Activated T-cell treated with anti-CD3 and anti-CD28 coated beads for 1 hour (primary cell): Measurements from ENCODE around the gene KRTAP10-11.
"Not testable (repeated sequence)": the region's sequence is repeated elsewhere in the genome, so short reads cannot be mapped to it uniquely, and the experiment has no call there.

Experiments used
- DNase-seq: peaks from one replicate; pipeline ENCODE4 v3.0.0-alpha.2; 2020; ENCODE audit warnings: low read depth

The KRTAP10-11 gene, protein sequence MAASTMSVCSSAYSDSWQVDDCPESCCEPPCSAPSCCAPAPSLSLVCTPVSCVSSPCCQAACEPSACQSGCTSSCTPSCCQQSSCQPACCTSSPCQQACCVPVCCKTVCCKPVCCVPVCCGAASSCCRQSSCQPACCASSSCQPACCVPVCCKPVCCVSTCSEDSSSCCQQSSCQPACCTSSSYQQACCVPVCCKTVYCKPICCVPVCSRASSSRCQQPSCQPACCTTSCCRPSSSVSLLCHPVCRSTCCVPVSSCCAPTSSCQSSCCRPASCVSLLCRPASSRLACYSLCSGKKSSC

DNA sequence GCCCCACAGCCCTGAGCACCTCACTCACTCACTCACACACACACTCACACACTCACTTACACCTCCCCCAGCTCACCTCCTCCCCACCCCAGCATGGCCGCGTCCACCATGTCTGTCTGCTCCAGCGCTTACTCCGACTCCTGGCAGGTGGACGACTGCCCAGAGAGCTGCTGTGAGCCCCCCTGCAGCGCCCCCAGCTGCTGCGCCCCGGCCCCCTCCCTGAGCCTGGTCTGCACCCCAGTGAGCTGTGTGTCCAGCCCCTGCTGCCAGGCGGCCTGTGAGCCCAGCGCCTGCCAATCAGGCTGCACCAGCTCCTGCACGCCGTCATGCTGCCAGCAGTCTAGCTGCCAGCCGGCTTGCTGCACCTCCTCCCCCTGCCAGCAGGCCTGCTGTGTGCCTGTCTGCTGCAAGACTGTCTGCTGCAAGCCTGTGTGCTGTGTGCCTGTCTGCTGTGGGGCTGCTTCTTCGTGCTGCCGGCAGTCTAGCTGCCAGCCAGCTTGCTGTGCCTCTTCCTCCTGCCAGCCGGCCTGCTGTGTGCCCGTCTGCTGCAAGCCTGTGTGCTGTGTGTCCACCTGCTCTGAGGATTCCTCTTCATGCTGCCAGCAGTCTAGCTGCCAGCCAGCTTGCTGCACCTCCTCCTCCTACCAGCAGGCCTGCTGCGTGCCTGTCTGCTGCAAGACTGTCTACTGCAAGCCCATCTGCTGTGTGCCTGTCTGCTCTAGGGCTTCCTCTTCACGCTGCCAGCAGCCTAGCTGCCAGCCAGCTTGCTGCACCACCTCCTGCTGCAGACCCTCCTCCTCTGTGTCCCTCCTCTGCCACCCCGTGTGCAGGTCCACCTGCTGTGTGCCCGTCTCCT is at the start of gene KRTAP10-11:
KRTAP10-11 (plus strand) TSS at position 49 of the 856 bp plus-strand sequence; CDS start at position 94, 45 bp downstream.
- DNase-seq, result not testable (repeated sequence)

DNA sequence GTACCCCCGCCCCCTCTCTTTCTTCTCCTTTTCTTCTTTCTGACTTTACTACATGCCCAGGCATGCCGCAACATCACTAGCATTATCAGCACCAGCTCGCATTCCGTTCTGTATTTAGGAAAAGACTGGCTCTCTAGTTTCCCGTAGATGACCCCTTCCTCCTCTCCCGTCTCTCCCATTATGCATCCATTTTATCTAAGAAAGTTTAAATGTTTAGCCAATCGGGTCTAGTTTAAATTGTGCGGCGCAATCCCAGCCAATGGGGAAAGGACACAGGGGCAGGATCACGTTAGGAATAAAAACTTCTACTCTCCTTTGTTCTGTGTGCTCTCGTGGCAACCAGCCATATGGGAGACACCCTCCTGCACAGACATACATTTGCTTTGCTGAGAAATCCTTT is 48.2 kb upstream of the KRTAP10-11 start:
- no peak for DNase-seq

DNA sequence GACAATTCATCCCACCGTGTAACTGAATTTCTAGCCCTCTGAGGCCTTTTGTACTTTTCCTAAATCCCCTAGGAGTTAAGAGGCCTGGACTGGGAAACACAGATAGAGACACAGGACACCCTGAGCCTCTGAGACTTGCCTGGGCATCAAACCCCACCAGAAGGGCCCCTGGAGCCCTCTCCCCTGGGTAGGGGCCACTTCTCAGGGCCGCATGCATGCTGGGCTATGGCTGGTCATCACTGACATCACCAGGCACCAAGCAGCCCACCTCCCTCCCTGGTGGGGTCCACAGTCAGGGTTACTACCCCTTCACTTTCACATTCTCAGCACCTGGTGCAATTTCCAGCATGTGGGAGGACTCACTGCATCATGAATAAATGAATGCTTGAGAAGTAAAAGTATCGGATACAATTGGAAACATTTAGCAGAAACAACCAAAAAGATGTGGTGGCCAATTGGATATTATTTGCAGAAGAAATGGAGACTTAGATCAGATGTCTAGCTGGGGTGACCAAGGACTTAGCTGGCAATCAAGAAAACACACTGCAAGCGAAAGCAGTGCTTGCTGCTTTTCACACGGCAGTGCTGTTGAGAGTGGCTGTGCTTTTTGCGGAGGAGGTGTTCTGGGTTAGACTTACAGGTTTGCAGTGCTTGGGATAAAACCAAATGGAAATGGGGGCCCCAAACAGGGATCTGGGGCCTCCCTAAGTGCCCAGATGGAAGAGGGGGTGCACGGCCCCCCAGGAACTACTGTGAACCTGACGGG is 46.8 kb upstream of the KRTAP10-11 start:
- DNase-seq, result no peak

DNA sequence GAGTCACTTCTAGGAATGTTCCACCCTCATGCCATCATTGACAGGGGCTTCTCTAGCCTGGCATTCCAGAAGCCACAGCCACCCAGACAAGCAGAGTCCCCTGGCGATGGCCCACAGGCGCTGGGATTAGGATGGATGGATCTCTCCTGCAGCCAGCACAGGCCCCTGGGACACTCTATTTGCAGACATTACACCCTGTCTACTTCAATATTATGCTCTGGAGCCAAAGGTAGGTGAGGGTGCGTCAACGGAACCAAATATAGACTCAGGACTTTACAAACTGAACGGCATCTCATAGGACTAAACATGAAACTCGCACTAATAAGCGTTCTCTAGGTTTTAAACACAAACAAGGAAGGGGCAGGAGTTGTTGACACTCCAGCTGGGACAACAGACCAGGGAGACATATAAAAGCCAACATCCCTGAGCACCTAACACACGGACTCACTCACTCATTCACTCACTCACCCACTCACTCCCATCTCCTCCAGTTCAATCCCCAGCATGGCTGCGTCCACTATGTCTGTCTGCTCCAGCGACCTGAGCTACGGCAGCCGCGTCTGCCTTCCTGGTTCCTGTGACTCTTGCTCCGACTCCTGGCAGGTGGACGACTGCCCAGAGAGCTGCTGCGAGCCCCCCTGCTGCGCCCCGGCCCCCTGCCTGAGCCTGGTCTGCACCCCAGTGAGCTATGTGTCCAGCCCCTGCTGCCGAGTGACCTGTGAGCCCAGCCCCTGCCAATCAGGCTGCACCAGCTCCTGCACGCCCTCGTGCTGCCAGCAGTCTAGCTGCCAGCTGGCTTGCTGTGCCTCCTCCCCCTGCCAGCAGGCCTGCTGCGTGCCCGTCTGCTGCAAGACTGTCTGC is 45.9 kb upstream of the KRTAP10-11 start, which contains the start of gene KRTAP10-7:
KRTAP10-7 (plus strand) TSS at position 480 of the 861 bp plus-strand sequence; CDS start at position 505, 25 bp downstream.
- DNase-seq, result not testable (repeated sequence)

DNA sequence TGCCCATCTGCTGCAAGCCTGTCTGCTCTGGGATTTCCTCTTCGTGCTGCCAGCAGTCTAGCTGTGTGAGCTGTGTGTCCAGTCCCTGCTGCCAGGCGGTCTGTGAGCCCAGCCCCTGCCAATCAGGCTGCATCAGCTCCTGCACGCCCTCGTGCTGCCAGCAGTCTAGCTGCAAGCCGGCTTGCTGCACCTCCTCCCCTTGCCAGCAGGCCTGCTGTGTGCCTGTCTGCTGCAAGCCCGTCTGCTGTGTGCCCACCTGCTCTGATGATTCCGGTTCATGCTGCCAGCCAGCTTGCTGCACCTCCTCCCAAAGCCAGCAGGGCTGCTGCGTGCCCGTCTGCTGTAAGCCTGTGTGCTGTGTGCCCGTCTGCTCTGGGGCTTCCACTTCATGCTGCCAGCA is 45.1 kb upstream of the KRTAP10-11 start:
- DNase-seq, result not testable (repeated sequence)

DNA sequence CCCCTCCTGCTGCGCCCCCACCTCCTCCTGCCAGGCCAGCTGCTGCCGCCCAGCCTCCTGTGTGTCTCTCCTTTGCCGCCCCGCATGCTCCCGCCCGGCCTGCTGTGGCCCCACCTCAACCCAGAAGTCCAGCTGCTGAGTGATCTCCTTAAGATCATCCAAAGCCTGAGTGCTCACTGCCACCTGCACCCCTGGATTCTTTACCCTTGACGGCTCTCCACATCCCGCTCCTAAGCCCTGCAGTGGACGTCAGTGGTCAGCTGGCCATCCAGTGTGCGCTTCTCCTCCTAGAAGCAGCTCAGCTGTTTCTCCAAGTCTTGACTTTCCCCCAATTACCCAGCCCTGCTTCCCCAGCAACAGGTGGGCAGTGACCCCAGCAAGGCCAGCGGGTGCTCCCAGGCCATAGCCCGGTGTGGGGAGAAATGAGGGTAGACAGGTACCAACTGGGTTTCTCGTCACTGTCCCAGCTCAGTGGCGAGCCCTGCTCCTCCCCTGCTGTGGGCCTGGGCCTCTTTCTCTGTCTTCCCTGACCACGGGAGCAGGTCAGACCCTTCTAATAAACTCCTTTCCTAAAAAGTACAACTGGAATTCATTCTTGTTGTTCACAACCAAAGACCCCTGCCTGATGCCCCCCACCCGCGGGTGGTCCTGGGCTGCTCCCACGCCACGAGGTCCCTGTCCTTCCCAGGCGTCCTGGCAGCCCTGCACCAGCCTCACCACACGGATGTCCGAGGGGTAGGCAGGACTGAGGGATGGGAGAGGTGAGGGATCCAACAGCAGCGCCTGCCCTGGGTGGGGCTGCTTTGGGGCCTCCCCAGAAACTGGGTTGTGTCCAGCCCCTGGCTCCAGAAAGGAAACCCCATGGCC is 44.4 kb upstream of the KRTAP10-11 start:
- DNase-seq, result no peak

DNA sequence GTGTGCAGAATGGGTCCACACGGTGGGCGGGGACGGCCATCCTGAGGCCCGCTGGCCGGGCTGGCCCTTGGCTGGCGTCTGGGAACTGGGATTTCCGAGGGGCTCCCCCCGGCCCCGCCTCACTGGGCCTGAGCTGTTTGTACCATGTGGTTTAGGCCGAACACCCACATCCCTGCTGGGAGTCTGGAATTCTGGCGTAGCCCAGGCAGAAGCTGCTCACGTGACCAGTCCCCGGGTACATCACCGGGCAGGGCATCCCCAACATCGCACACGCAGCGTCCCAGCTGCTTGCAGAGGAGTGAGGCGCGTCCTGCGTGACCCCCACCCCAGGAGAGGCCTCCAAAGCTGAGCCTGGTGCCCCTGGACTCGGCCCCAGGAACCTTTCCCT is 43.8 kb upstream of the KRTAP10-11 start:
- DNase-seq, result no peak

DNA sequence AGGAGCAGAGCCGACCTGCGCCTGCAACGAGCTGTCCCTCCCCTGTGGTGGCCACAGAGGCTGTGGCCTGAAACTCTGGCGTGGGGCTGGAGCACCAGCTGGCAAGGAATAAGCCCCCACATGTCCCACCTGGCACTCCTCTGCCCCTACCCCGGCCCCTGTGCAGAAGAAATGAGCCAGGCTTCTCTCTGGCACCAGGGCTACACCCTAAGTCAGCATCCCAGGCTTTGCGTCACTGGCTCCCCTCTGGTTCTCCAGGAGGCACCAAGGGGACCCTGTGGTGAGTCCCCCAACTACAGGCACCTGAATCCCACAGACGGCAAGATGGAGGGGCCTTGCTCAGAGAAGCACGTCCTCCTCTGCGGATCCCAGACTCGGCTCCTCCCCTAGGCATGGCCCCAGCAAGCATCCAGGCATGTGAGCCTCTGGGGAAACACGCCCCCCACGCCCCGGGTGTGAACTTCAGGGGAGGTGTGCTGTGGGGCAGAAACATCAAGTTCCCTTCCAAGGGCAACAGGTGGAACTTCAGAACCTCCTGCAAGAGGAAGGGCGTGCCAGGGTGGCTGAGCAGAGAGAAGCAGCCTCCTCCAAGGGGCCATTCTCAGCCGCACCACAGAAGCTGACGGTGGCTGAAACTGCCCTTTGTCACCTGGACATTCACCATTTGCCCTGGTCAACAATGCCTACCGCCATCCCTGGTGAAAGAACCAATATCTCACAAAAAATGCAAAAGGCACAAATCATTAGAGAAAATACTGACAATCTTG is 42.9 kb upstream of the KRTAP10-11 start:
- no peak for DNase-seq

DNA sequence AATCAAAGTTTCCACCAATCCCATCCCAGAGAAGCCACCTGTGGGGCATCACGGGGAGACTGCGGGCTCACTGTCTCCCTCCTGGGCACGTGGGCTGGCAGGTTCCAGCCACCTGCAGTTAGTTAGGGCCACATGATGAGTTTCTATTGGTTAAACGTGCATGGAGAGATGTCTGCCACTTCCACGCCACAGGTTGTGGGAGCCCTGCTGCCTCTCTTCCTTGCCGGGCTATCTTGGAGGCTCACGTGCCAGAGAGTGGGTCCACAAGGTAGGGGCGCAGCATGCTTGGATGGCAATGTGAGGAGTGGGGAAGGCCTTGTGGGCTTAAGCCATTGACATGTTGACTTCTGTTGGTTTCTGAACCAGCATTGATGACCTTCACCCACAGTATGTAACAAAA is 42.3 kb upstream of the KRTAP10-11 start:
- DNase-seq, result no peak

DNA sequence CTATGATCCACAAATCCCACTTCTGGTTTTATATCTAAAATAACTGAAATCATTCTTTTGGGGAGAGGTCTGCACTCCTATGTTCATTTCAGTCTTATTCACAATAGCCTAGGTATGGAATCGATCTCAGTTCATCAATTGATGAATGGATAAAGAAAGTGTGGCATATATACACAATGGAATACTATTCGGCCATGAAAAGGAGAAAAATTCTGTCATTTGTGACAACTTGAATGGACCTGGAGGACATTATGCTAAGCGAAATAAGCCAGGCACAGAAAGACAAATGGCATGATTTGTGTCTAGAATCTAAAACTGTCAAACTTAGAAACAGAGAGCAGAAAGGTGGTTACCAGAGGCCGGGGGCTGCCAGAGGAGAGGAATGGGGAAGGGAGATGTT is 39.7 kb upstream of the KRTAP10-11 start:
- no peak for DNase-seq

DNA sequence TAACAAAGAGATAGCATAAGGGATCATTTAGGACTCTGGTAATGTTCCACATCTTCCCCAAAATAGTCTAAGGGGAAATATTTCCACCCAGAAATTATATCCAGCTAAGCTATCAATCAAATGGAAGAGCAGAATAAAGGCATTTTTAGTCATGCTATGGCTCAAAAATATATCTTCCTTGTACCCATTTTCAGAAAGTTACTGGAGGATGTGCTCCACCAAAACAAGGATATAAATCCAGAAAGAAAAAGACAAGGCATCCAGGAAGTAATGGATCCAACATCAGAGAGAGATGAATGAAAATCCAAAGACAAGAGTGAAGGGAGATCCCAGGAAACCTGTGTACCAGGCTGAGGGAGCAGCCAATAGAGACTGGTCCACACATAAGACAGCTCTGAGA is 37.0 kb upstream of the KRTAP10-11 start:
- DNase-seq, result no peak

DNA sequence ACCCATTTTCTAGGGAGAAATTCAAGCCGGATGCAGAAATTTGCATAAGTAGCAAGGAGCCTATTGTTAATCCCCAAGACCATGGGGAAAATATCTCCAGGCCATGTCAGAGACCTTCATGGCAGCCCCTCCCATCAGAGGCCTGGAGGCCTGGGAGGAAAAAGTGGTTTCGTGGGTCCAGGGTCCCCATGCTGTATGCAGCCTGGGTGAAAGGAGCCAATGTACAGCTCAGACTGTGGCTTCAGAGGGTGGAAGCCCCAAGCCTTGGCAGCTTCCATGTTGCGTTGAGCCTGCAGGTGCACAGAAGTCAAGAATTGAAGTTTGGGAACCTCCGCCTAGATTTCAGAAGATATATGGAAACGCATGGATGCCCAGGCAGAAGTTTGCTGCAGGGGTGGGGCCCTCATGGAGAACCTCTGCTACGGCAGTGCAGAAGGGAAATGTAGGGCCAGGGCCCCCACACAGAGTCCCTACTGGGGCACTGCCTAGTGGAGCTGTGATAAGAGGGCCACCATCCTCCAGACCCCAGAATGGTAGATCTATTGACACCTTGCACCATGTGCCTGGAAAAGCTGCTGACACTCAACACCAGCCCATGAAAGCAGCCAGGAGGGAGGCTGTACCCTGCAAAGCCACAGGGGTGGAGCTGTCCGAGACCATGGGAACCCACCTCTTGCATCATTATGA is 35.9 kb upstream of the KRTAP10-11 start:
- not testable (repeated sequence) for DNase-seq

DNA sequence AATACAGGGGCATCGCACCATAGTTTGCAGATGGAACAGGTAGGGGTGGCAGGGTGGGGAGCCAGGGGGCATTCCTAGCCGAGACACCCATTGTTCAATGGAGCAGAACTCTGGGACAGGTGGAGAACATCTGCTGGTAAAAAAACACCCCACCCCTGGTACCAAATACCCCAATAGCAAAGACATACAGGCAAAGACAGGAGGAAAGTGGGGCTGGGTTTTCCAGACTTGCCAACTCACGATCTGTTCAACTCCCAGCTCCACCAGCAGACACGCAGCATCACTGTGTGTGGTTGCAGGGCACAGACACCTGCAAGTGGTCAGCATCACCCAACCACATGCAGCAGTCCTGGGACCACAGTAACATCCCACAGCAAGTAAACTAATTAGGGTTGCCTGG is 34.7 kb upstream of the KRTAP10-11 start:
- DNase-seq, result no peak

DNA sequence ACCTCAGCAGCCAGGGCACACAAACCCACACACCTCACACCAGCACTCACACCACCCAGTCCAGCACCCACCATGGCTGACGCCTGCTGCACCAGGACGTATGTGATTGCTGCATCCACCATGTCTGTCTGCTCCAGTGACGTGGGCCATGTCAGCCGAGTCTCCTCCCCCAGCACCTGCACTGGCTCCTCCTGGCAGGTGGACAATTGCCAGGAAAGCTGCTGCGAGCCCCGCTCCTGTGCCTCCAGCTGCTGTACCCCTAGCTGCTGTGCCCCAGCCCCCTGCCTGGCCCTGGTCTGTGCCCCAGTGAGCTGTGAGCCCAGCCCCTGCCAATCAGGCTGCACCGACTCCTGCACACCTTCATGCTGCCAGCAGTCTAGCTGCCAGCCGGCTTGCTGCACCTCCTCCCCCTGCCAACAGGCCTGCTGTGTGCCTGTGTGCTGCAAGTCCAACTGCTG is 34.2 kb upstream of the KRTAP10-11 start, which contains the start of gene KRTAP10-8:
KRTAP10-8 (plus strand) TSS at position 51 of the 458 bp plus-strand sequence; CDS start at position 73, 22 bp downstream.
- DNase-seq, result no peak

DNA sequence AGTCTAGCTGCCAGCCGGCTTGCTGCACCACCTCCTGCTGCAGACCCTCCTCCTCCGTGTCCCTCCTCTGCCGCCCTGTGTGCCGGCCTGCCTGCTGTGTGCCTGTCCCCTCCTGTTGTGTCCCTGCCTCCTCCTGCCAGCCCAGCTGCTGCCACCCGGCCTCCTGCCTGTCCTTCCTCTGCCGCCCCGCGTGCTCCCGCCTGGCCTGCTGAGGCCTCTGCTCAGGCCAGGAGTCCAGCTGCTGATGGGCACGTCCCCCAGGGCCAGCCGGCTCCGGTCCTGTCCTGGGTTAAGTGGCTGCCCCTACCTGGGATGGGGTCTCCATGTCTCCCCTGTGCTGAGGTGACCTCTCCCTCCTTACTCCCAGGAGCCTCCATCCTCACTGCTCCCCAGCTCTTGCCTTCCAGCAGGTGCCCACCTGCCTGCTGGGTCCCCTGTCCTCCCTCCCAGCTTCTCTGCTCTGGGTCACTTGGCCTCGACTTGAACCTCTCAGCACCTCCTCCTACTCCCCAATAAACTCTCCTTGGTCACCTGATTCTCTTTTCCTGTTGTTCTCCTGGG is 33.5 kb upstream of the KRTAP10-11 start:
- no peak for DNase-seq

DNA sequence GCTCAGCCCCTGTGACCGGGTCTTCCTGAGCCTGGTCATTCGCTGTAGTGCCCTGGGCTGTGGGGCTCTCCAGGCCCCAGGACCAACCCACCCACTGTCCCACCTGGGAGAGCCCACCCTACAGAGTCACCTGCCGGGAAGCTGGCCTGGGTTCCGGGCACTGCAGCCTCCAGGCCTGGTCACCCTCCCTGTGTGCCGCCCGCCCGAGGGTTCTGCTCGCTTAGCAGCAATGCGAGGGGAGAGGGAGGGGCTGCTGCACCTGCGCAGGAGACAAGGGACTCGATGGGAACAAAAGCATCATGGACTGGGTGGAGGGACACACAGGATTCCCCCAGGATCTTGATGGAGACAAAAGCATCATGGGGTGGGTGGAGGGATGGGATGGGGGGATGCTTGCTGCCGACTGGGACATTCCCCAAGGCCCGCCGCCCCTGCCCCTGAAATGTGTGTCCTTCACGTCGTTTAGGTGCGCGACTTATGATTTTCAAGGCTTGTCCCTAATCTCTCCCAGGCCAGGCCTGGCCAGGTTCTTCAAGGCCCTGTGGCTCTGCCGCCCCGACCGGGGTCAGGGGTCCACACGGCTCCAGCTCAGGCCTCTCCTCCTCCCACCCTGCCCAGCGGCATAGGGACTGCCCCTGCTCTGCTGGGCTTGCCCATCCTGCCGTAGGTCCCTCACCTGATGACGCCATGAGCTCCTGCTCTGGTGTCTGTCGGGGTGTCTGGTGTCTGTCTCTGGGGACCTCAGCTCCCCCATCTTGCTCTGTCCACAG is 32.6 kb upstream of the KRTAP10-11 start:
- no peak for DNase-seq

DNA sequence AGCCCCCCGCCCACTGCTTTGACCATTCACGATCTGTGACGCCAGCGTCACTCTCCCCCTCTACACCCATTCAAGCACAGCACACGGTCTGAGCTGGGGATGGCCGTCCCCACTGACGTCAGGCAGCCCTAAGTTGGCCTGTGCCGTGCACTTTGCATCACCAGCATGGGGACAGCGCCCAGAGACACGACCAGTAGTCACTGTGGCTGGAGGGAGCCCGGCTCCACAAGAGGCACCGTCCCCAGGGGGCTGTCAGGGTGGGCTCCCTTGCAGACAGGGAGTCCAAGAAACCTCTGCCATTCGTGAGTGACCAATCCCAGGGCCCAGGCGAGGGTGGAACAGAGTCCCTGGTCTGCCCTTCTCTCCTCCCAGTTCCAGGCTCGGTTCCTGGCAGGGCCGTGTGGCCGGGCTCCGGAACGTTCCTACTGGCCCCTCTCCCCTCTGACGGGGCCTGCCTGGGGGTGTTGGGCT is 32.0 kb upstream of the KRTAP10-11 start:
- no peak for DNase-seq
